Mucosa of rectum (tissue), 2 donors: ENCODE results near the gene SLC27A5.

Experiments
- H3K27ac ChIP-seq, 2 donors: one replicate each; pipeline ENCODE4 v1.7.0; 2013; ENCODE audit warnings: inconsistent platforms in 2 of 2, low read depth in 2 of 2, low read length in 2 of 2
- H3K27me3 ChIP-seq, 2 donors: one replicate each; pipeline ENCODE4 v1.7.0; 2013; ENCODE audit warnings: low read length in 2 of 2; ENCODE audit not compliant: control insufficient read depth in 2 of 2, insufficient read depth in 2 of 2
- H3K36me3 ChIP-seq, 2 donors: one replicate each; pipeline ENCODE4 v1.7.0; 2013; ENCODE audit warnings: low read length in 2 of 2; ENCODE audit not compliant: control insufficient read depth in 2 of 2, insufficient read depth in 2 of 2
- H3K4me1 ChIP-seq, 2 donors: one replicate each; pipeline ENCODE4 v1.7.0; 2013; ENCODE audit warnings: low read length in 2 of 2, mild to moderate bottlenecking in 1 of 2; ENCODE audit not compliant: control insufficient read depth in 2 of 2, insufficient read depth in 2 of 2
- H3K4me3 ChIP-seq, 2 donors: one replicate each; pipeline ENCODE4 v1.7.0; 2013; ENCODE audit warnings: low read length in 2 of 2
- H3K9ac ChIP-seq, 2 donors: one replicate each; pipeline ENCODE4 v1.7.0; 2013; ENCODE audit warnings: low read length in 2 of 2, low read depth in 1 of 2, mild to moderate bottlenecking in 1 of 2
- H3K9me3 ChIP-seq, 2 donors: one replicate each; pipeline ENCODE4 v1.7.0; 2013; ENCODE audit warnings: low read length in 2 of 2; ENCODE audit not compliant: control insufficient read depth in 2 of 2
- donor health status: healthy.
- donor health status: Normal muscosa, but diverticular disease.

Gene SLC27A5

GRCh38 chr19:58519355-58520256 lies 7.8 kb upstream of the SLC27A5 start, which contains the start of gene ZBTB45:
TSS of gene ZBTB45 (minus strand) at chr19:58519810. CDS start at chr19:58517673, 2,137 bp downstream.
- H3K4me1 ChIP-seq, result peaks cover 25 to 27% of the 10 kb centered on the region in 2 donors

DNA sequence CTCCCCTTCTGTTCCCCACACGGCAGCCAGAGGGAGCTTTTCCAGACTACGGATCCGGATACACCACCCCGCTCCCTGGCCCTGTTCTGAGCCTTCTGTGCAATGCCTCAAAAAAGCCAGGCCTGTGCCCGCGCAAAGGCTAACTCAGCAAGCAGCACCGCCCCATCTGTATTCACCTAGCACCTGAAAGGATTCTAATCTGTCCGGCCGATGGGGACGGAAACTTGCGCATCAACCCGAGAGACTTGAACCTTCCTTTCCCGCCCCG lies 7.2 kb upstream of the SLC27A5 start:
- H3K4me3 ChIP-seq, result peak overlapping the region; percentile 90 to 94
- H3K27ac ChIP-seq, result peak overlapping the region; percentile 98
- peak overlapping the region; percentile 87 to 90 for H3K9ac ChIP-seq
- peaks cover 29 to 30% of the 10 kb centered on the region in 2 donors for H3K4me1 ChIP-seq
- H3K9me3 ChIP-seq, result no peaks in the 10 kb centered on the region
- peaks cover 11 to 13% of the 10 kb centered on the region in 2 donors for H3K36me3 ChIP-seq
- H3K27me3 ChIP-seq, result no peaks in the 10 kb centered on the region

More at GRCh38 chr19:58519355-58520256, 7.8 kb upstream of the SLC27A5 start, which contains the start of gene ZBTB45:
- Histone ChIP-seq H3K27ac (peak within 1 kb of the TSS; percentile 98), H3K27me3 (no peaks in the 10 kb centered on the region), H3K9ac (peak within 1 kb of the TSS; percentile 87 to 90), H3K9me3 (no peaks in the 10 kb centered on the region), H3K36me3 (peaks cover 11 to 13% of the 10 kb centered on the region in 2 donors), H3K4me3 (peak within 1 kb of the TSS; percentile 90 to 94)

DNA sequence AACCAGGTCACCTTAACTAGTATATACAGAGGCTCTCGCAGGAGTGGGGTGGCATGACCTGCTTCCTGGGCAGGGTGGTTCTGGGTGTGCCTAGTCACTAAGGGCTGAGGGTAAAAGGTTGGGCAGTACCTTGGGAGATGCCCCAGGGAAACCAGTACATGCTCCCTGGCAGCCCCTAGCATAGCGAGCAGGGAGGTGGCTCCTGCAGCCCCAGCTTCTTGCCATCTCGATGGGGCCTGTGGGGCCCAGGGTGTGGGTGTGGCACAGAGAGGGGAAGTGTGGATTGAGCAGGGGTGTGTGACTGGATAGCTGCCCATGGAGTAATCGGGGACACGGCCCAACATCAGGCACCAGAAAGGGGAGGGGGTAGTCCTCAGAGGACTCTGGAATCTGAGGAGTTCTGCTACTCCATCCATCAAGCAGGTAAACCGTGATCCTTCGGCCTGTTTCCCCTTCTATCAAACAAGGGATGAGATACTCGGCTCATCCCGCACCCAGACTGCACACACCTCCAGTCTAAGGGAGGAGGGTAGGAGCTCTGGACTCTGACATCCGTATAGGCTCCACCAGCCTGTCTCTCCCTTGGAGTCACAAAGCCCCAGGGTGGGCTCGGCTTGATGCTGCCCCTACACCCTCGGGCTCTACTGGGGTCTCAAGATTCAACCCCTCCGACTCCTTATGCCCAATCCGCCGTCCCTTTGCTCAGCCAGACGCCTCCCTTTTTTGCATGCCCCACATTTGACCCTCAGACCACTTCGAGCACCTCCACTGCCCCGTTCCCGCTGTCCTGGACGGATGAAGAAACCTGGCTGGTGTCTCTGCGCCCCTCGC lies 6.7 kb upstream of the SLC27A5 start:
- peak overlapping the region; percentile 98 for H3K27ac ChIP-seq
- H3K4me3 ChIP-seq, result peak overlapping the region; percentile 90 to 94
- peak overlapping the region; percentile 87 to 90 for H3K9ac ChIP-seq
- H3K27me3 ChIP-seq, result no peaks in the 10 kb centered on the region
- no peaks in the 10 kb centered on the region for H3K9me3 ChIP-seq
- H3K36me3 ChIP-seq, result peaks cover 11 to 13% of the 10 kb centered on the region in 2 donors
- H3K4me1 ChIP-seq, result peaks cover 32 to 35% of the 10 kb centered on the region in 2 donors

GRCh38 chr19:58516964-58517833 lies 5.4 kb upstream of the SLC27A5 start:
- peaks cover 39 to 45% of the 10 kb centered on the region in 2 donors for H3K4me1 ChIP-seq
- no peak overlapping the region for H3K4me3 ChIP-seq
- H3K27ac ChIP-seq, result no peak overlapping the region
- no peaks in the 10 kb centered on the region for H3K27me3 ChIP-seq
- peaks cover 11 to 13% of the 10 kb centered on the region in 2 donors for H3K36me3 ChIP-seq
- no peak overlapping the region for H3K9ac ChIP-seq
- H3K9me3 ChIP-seq, result no peaks in the 10 kb centered on the region

- no peak overlapping the region for H3K9ac ChIP-seq
- no peaks in the 10 kb centered on the region for H3K9me3 ChIP-seq
- H3K36me3 ChIP-seq, result peaks cover 11 to 13% of the 10 kb centered on the region in 2 donors
- no peak overlapping the region for H3K4me3 ChIP-seq
- no peaks in the 10 kb centered on the region for H3K27me3 ChIP-seq
- H3K27ac ChIP-seq, result no peak overlapping the region
- H3K4me1 ChIP-seq, result peaks cover 44 to 51% of the 10 kb centered on the region in 2 donors
Observed at GRCh38 chr19:58516246-58516836, 4.5 kb upstream of the SLC27A5 start.

- no peak overlapping the region for H3K27ac ChIP-seq
- H3K9ac ChIP-seq, result no peak overlapping the region
- no peaks in the 10 kb centered on the region for H3K27me3 ChIP-seq
- peaks cover 44 to 47% of the 10 kb centered on the region in 2 donors for H3K4me1 ChIP-seq
- H3K4me3 ChIP-seq, result no peak overlapping the region
- H3K36me3 ChIP-seq, result peaks cover 11 to 13% of the 10 kb centered on the region in 2 donors
- H3K9me3 ChIP-seq, result no peaks in the 10 kb centered on the region
Observed at GRCh38 chr19:58515259-58515658, 3.5 kb upstream of the SLC27A5 start.

DNA sequence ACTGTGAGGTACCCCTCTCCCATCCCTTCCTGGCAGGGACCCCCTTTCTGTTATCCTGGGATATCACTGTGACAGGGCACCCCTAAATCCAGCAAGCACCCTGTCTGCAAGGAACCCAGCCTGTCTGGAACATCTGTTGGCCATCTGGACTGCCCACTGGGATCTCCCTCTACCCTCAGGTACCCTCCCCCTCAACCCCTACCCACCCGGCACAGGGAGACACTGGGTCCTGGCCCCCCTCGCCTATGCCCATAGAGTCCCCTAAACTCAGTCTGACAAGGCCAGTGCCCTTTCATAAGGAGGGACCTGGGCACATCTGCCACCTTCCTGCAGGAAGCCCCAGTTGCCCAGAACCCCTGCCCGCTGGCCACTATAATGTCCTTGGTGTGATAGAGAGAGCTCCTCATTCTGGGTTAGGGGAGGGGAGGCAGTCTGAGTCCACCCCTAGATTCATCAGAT lies 2.8 kb upstream of the SLC27A5 start:
- H3K36me3 ChIP-seq, result peaks cover 11 to 13% of the 10 kb centered on the region in 2 donors
- H3K27ac ChIP-seq, result no peak overlapping the region
- no peaks in the 10 kb centered on the region for H3K27me3 ChIP-seq
- H3K9me3 ChIP-seq, result no peaks in the 10 kb centered on the region
- H3K4me3 ChIP-seq, result peak overlapping the region; percentile 61 to 68
- peak overlapping the region; percentile 16 to 47 for H3K9ac ChIP-seq
- H3K4me1 ChIP-seq, result peaks cover 40 to 44% of the 10 kb centered on the region in 2 donors

GRCh38 chr19:58513694-58514563 lies 2.1 kb upstream of the SLC27A5 start:
- Histone ChIP-seq H3K36me3 (peaks cover 11 to 13% of the 10 kb centered on the region in 2 donors), H3K9me3 (no peaks in the 10 kb centered on the region), H3K4me3 (peak overlapping the region; percentile 61 to 68), H3K4me1 (peaks cover 39 to 43% of the 10 kb centered on the region in 2 donors), H3K27me3 (no peaks in the 10 kb centered on the region), H3K9ac (peak overlapping the region; percentile 47 to 65), H3K27ac (peak overlapping the region; percentile 66 to 72)
